Uterus (tissue), 2 donors: Measurements from ENCODE around the gene CYB5R4.

Experiments used
- POLR2A ChIP-seq, 2 donors: fragments of 450-650 bp; IDR thresholded peaks; one replicate each; pipeline ENCODE4 v1.6.1; 2016; ENCODE audit warnings: antibody characterized with exemption in 2 of 2, mild to moderate bottlenecking in 1 of 2, moderate library complexity in 1 of 2
- TF ChIP-seq, protein P1 (sequence below), 4 experiments: fragments of 200-600 bp in 2 of 4; fragments of 450-650 bp in 2 of 4; sonication (generic) in 2 of 4; IDR thresholded peaks; one replicate each; pipeline ENCODE4 v1.5.1; 2016 to 2019; ENCODE audit warnings: antibody characterized with exemption in 4 of 4, mild to moderate bottlenecking in 2 of 4, moderate library complexity in 1 of 4

DNA sequence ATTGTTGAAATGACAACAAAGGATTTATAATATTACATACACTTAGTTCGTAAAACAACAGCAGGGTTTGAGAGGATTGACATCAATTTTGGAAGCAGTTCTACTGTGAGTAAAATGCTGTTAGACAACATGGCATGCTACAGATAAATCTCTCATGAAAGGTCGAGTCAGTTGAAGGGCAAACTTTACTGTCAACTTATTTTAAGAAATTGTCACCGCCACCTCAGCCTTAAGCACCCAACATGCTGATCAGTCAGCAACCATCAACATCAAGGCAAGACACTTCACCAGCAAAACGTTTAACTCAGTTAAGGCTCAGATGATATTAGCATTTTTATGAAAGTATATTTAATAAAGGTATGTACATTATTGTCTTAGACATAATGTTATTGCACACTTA is 31.0 kb downstream of the CYB5R4 start:
- TF ChIP-seq, protein P1, sequence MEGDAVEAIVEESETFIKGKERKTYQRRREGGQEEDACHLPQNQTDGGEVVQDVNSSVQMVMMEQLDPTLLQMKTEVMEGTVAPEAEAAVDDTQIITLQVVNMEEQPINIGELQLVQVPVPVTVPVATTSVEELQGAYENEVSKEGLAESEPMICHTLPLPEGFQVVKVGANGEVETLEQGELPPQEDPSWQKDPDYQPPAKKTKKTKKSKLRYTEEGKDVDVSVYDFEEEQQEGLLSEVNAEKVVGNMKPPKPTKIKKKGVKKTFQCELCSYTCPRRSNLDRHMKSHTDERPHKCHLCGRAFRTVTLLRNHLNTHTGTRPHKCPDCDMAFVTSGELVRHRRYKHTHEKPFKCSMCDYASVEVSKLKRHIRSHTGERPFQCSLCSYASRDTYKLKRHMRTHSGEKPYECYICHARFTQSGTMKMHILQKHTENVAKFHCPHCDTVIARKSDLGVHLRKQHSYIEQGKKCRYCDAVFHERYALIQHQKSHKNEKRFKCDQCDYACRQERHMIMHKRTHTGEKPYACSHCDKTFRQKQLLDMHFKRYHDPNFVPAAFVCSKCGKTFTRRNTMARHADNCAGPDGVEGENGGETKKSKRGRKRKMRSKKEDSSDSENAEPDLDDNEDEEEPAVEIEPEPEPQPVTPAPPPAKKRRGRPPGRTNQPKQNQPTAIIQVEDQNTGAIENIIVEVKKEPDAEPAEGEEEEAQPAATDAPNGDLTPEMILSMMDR (IDR thresholded peaks at IDR 0.05) = no peak
- no peak for TF ChIP-seq POLR2A (IDR thresholded peaks at IDR 0.05)
